Measurements from ENCODE around the gene NRG3.

NRG3 gene

DNA sequence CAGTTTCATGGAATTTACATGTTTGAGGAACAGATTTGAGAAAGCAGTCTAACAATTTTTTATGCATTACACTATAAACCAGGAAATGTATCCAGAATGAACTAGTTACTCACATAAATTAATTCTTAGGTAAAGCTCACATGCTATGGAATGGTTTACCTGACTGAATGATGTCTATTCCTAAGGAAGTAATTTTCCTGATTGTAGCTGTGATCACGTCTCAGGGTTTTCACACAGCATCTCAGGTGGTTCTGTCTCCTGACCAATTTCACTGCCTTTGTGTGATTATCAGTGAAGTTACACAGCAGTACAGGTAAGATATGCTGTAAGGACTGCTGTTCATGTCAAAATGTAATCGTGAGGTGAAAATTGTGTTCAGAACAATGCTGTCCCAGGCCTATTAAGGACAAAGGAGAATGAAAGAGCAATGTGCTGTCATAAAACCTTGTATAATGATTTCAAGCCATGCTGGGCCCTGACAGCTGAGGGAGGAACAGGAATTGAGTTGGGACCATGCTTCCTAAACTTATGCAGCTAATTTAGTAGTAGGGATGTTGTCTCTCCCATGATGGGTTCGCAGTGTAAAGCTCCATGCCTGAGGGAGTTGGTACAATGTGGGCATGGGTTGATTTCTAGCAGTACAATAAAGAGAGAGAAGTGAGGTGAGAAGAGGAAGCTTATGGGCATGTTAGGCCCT, 631.8 kb downstream of the NRG3 start:
- no peak for DNase-seq

DNA sequence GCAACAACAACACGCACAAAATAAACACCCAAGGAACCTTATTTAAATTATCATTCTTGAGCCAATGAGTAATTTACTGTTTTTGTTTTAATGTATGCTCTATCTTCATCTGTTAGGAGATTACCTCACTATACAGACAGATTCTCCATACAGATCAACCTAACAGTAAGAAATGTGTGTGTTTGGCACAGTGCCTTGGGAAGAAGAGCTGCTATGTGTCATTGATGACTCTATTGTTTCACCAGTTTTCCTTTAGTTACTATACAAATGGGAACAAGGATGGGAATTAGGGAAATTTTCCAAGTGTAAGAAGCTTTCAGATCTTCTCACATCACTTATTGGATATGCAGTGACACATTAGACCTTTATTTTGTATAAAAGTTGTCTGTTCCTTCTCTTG, 640.3 kb downstream of the NRG3 start:
- DNase-seq: no peak

GRCh38 chr10:82529062-82529461, 654.1 kb downstream of the NRG3 start:
- no peak for DNase-seq

DNA sequence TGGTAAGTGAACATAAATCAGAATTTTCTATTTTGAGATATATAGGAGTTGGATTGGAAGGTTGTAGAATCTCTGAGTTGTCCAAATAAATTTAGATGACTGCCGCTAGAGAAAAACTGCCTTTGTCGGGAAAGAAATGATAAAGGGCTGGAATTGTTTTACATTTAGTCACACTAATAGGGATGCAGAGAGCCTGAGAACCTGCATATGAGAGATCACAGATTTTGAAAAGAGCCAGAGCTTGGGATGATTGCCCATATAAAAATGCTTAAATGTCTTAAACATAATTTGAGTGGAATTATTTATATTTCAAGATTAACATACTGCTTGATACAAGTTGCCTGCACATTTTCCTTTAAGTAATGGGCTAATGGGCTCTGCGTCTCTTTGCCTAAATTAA, 660.5 kb downstream of the NRG3 start:
- DNase-seq: no peak

DNA sequence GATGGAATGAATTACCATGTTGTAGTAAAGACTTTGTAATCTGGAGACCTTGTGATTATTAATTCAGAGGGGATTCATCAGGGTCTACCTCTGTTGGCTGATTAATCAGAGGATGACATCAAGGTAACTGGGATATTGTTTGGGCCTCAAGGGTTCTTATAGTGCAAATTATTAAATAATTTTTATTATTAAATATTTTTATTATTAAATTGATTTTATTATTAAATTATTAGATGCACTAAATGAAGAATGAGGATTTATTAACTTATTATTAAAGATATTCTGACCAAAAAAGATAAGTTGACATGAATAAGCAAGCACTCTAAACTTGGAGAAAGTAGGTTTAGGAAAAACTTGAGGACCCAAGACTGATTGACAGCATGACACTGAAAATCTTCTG, 661.7 kb downstream of the NRG3 start:
- no peak for DNase-seq

DNA sequence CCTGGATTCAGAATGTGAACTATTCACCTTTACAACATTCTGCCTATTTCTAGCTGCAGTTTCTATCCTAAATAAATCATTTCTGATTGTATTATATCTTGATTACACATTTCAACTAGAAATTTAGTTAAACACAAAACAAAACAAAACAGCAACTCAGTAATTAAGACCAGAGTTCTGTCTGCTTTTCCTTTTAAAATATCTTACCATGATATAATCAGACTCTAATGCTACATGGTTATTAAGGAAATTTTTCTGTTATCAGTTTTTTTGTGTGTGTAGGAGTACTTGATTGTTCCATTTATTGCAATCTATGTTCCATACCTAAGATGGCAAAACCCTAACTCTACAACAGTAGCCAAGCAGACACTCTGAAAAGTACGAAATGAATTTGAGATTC, 663.3 kb downstream of the NRG3 start:
- no peak for DNase-seq

- DNase-seq: no peak
These were observed 668.6 kb downstream of the NRG3 start for GRCh38 chr10:82543631-82544030.

GRCh38 chr10:82544377-82544776, 669.4 kb downstream of the NRG3 start:
- no peak for DNase-seq

DNA sequence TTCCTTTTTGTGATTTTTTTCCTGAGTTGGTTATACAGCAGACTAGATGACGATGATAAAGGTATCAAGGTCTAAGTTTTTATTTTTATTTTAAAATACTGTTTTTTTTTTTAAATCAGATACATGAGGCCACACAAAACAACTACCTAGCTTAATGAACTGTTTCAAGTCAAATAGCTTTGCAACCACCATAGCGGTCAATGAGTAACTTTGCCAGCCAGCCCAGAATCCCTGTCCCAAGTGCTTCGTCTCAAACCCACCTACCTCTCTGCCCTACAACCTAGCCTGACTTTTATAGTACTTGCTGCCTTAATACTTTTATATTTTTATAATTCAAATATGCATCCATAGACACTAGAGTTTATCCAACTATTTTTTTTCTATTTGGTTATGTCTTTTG, 676.5 kb downstream of the NRG3 start:
- DNase-seq: no peak

- no peak for DNase-seq
These were observed 677.3 kb downstream of the NRG3 start for GRCh38 chr10:82552267-82552666.

GRCh38 chr10:82554381-82554780, 679.4 kb downstream of the NRG3 start:
- no peak for DNase-seq

GRCh38 chr10:82558014-82558607, 683.1 kb downstream of the NRG3 start:
- peak; percentile 55 for DNase-seq

- DNase-seq: no peak
These were observed 689.6 kb downstream of the NRG3 start for GRCh38 chr10:82564353-82565196.

- no peak for DNase-seq
These were observed 690.2 kb downstream of the NRG3 start for GRCh38 chr10:82565197-82565575.

GRCh38 chr10:82572744-82573143, 697.8 kb downstream of the NRG3 start:
- no peak for DNase-seq

- DNase-seq: no peak
These were observed 699.1 kb downstream of the NRG3 start for GRCh38 chr10:82574081-82574480.

DNA sequence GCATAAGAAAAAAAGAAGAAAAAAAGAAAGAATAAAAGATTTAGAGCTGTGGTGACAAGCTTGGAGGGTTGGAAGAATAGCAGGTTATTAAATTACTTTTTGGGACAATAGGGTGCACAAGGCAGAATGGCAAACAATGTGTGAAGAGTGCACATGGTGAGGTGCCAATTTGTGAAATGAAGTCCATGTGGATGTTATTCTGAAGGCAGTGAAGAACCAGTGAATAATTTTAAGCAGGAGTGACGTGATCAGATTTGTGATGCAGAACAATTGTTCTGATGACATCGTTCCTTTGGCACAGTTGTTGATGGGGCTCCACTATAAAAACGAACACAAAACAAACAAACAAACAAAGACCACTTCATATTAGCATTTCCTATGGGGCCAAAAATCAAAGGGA, 700.3 kb downstream of the NRG3 start:
- DNase-seq: no peak

DNA sequence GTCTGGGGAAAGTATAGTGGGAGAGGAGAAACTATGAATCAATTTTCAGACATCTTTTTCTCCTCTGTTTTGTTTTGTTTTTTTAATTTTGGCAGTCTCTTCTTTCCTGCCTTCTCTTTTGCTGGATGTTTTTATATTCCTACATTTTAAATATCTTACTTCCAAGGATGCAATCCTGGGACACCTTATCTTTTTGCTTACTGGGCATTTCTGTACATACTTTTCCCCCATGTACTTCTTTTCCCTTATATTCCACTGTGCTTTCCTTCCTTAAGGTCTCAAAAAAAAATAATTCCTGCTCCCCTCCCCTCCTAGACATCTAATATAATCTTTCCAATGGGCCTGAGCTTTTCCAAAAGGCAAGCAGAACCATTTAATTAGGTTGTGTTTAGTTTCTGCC, 701.1 kb downstream of the NRG3 start:
- no peak for DNase-seq

DNA sequence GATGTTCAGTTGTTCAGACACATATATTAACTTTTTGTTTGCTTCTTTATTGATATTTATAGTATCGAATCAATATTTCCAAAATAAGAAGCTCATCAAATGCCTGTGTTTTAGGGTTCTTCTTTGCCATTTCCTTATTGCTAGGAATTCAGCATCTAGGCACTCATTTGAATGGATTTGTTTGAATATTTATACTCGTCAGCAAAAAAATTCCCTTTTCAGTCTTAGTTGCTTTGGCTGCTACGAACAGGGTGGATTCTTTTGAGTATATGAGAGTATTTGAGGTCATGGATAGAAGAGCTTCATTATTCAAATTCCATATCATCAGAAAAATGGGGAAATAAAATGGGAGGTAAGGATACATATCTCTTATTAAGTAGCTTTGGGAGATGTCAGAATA, 706.9 kb downstream of the NRG3 start:
- DNase-seq: no peak

DNA sequence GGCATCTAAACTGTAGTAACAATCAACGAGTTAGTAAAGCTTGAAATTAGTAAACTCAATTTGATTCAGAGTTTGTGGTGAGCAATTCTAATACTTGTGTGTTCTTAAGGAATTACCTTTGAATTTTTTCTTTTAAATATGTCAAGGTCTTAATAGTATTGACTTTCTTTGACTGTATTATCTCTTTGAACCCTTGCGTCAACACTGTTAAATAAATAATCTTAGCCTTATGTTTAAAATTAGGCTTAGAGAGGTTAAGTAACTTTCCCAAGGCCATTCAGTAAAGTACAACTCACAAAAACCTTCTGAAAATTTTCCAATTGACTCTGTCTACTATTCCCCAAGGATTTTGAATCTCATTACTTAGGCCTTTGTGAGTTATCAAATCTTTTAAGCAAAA, 716.4 kb downstream of the NRG3 start:
- no peak for DNase-seq

DNA sequence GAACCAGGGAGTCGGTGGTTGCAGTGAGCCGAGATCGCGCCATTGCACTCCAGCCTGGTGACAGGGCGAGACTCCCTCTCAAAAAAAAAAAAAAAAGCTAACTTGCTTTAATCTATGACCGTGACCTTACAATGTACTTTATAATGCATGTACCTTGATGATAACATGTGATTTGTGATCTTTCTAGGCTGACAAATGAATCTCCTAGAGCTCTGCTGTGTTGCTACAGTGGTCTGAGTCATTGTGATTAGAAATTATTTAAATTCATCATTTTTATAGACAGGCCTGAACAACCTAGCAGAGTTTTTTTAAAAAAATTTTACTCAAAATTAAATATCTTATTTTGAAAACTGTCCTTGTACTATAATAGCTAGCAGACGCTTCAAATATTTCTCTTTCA, 722.8 kb downstream of the NRG3 start:
- no peak for DNase-seq

GRCh38 chr10:82609845-82610244, 734.9 kb downstream of the NRG3 start:
- peak; percentile 78 for DNase-seq

GRCh38 chr10:82618007-82618406, 743.0 kb downstream of the NRG3 start:
- DNase-seq: no peak

- DNase-seq: no peak
These were observed 746.7 kb downstream of the NRG3 start for GRCh38 chr10:82621680-82622079.

All from islet precursor cell (in vitro differentiated cells).